SK-N-DZ (cell line): ENCODE data around the gene TRAPPC4. TPM values are rescaled to one million over a fixed set of nuclear protein-coding genes. Genes with fewer than 3 reads are reported as not detected.
"Not testable (repeated sequence)": the region's sequence is repeated elsewhere in the genome, so short reads cannot be mapped to it uniquely, and the experiment has no call there.

ENCODE experiments used
- DNase-seq: peaks from one replicate; pipeline ENCODE4 v3.0.0-alpha.2; 2015; ENCODE audit warnings: low spot score
- polyA plus RNA-seq, 2 experiments: library from polyadenylated mRNA; depleted of rRNA; stranded (reverse); fragments of >200 nt; gene quantifications; 2 replicates each; pipeline ENCODE4 v1.2.3, GENCODE V29; 2014

TRAPPC4 gene
- polyA plus RNA-seq (2014; cell fraction: cytosol; rRNA removed), result 49.6 and 51.0 TPM in 2 replicates
- 27.4 and 37.3 TPM in 2 replicates for polyA plus RNA-seq (2014; cell fraction: nucleus; rRNA removed)

GRCh38 chr11:119018074-119018938 lies at the start of gene TRAPPC4, which contains the start of gene RPS25:
Gene TRAPPC4 (plus strand): TSS chr11:119018766. CDS start chr11:119018796, 30 bp downstream.
Gene RPS25 (minus strand): TSS chr11:119018343. CDS start chr11:119018284, 59 bp downstream.
- peak; percentile 91 for DNase-seq

GRCh38 chr11:118969508-118969907 lies 49.1 kb upstream of the TRAPPC4 start:
- not testable (repeated sequence) for DNase-seq

- no peak for DNase-seq
Measured at GRCh38 chr11:118971646-118972045, 46.9 kb upstream of the TRAPPC4 start, which contains the start of gene FOXR1. Gene FOXR1 (plus strand): TSS chr11:118971761. CDS start chr11:118971932, 171 bp downstream.

- no peak for DNase-seq
Measured at GRCh38 chr11:118973985-118974384, 44.6 kb upstream of the TRAPPC4 start.

GRCh38 chr11:118975771-118976709 lies 42.5 kb upstream of the TRAPPC4 start:
- DNase-seq, result no peak

GRCh38 chr11:118979434-118979833 lies 39.1 kb upstream of the TRAPPC4 start:
- DNase-seq, result no peak

GRCh38 chr11:118980191-118980881 lies 38.2 kb upstream of the TRAPPC4 start:
- no peak for DNase-seq

- DNase-seq, result not testable (repeated sequence)
Measured at GRCh38 chr11:118984337-118984736, 34.2 kb upstream of the TRAPPC4 start.

- DNase-seq, result no peak
Measured at GRCh38 chr11:118984825-118985224, 33.7 kb upstream of the TRAPPC4 start.

- no peak for DNase-seq
Measured at GRCh38 chr11:118988280-118988679, 30.3 kb upstream of the TRAPPC4 start.

GRCh38 chr11:118991486-118992038 lies 27.0 kb upstream of the TRAPPC4 start:
- DNase-seq, result not testable (repeated sequence)

GRCh38 chr11:118996926-118997626 lies 21.5 kb upstream of the TRAPPC4 start:
- DNase-seq, result no peak

- peak; percentile 87 for DNase-seq
Measured at GRCh38 chr11:118997627-118998387, 20.8 kb upstream of the TRAPPC4 start, which contains the start of gene CENATAC. Gene CENATAC (plus strand): TSS chr11:118998138. CDS start chr11:118998198, 60 bp downstream.

- no peak for DNase-seq
Measured at GRCh38 chr11:118998388-118998717, 20.2 kb upstream of the TRAPPC4 start.

- no peak for DNase-seq
Measured at GRCh38 chr11:118998822-118999221, 19.7 kb upstream of the TRAPPC4 start.

- no peak for DNase-seq
Measured at GRCh38 chr11:119000906-119001305, 17.7 kb upstream of the TRAPPC4 start.

- no peak for DNase-seq
Measured at GRCh38 chr11:119006656-119007055, 11.9 kb upstream of the TRAPPC4 start.

- DNase-seq, result no peak
Measured at GRCh38 chr11:119011476-119012053, 7.0 kb upstream of the TRAPPC4 start.

GRCh38 chr11:119012629-119013170 lies 5.9 kb upstream of the TRAPPC4 start:
- DNase-seq, result no peak
